WTC11 (cell line): Measurements from ENCODE around the gene APOD. TPM values are rescaled to one million over a fixed set of nuclear protein-coding genes. Genes with fewer than 3 reads are reported as not detected.

Source experiments
- ATAC-seq: fragments of 200-7000 bp; cut with Tn5 transposase; 2 replicates; pipeline ENCODE4 v1.10.0; 2021; ENCODE audit warnings: mild to moderate bottlenecking, moderate library complexity
- CTCF ChIA-PET: fragments of 300-600 bp; sonication (Branson Sonifier 250); formaldehyde crosslinking; loops from one replicate; lab custom pipeline; 2021; ENCODE audit warnings: antibody characterized with exemption; lab: Charles Lee
- POLR2A ChIA-PET: fragments of 350-600 bp; sonication (Branson Sonifier 250); formaldehyde crosslinking; loops from one replicate; lab custom pipeline; 2021; ENCODE audit warnings: antibody characterized with exemption; lab: Charles Lee
- DNase-seq: peaks from one replicate; pipeline ENCODE4 v3.0.0; 2021; ENCODE audit warnings: low spot score
- H3K27ac Mint-ChIP-seq: 2 replicates; pipeline ENCODE4 v1.8.0; 2021; ENCODE audit warnings: mixed read lengths
- H3K27me3 Mint-ChIP-seq: 2 replicates; pipeline ENCODE4 v1.8.0; 2021; ENCODE audit warnings: low read depth, mild to moderate bottlenecking, moderate library complexity, mixed read lengths
- H3K36me3 Mint-ChIP-seq: 2 replicates; pipeline ENCODE4 v1.8.0; 2021; ENCODE audit warnings: mixed read lengths
- H3K4me1 Mint-ChIP-seq: 2 replicates; pipeline ENCODE4 v1.8.0; 2022; ENCODE audit warnings: mixed read lengths
- H3K4me3 Mint-ChIP-seq: 2 replicates; pipeline ENCODE4 v1.8.0; 2021; ENCODE audit warnings: mild to moderate bottlenecking, moderate library complexity, mixed read lengths
- H3K9me3 Mint-ChIP-seq: 2 replicates; pipeline ENCODE4 v1.8.0; 2021; ENCODE audit warnings: mixed read lengths
- AR ChIP-seq: fragments of 250-450 bp; sonication (Bioruptor Pico); IDR thresholded peaks from 2 replicates; pipeline ENCODE4 v1.9.0; 2021; ENCODE audit warnings: mild to moderate bottlenecking
- CBFB ChIP-seq: sonication (generic); formaldehyde crosslinking; IDR thresholded peaks from 2 replicates; pipeline ENCODE4 v1.8.1; 2022; ENCODE audit warnings: mild to moderate bottlenecking, low read depth, missing genetic modification reagents
- CREM ChIP-seq: sonication (generic); formaldehyde crosslinking; IDR thresholded peaks from 2 replicates; pipeline ENCODE4 v1.8.1; 2022; ENCODE audit warnings: mild to moderate bottlenecking, missing genetic modification reagents, moderate library complexity
- ETV6 ChIP-seq: sonication (generic); formaldehyde crosslinking; IDR thresholded peaks from 2 replicates; pipeline ENCODE4 v1.8.1; 2022; ENCODE audit warnings: mild to moderate bottlenecking, missing genetic modification reagents
- JAZF1 ChIP-seq: fragments of 250-450 bp; sonication (Bioruptor Pico); IDR thresholded peaks from 2 replicates; pipeline ENCODE4 v1.9.0; 2021; ENCODE audit warnings: moderate library complexity, mild to moderate bottlenecking, inconsistent platforms
- MAX ChIP-seq: sonication (generic); formaldehyde crosslinking; IDR thresholded peaks from 2 replicates; pipeline ENCODE4 v1.8.0; 2022; ENCODE audit warnings: mild to moderate bottlenecking, missing genetic modification reagents
- NR2C2 ChIP-seq: sonication (generic); formaldehyde crosslinking; IDR thresholded peaks from 2 replicates; pipeline ENCODE4 v1.8.0; 2022; ENCODE audit warnings: mild to moderate bottlenecking, missing genetic modification reagents
- NR3C1 ChIP-seq: sonication (generic); formaldehyde crosslinking; conservative IDR thresholded peaks from 2 replicates; pipeline ENCODE4 v1.8.1; 2023; ENCODE audit warnings: low read depth, mild to moderate bottlenecking, missing genetic modification reagents
- PRDM15 ChIP-seq: sonication (generic); formaldehyde crosslinking; IDR thresholded peaks from 2 replicates; pipeline ENCODE4 v1.8.0; 2022; ENCODE audit warnings: missing genetic modification reagents
- STAT6 ChIP-seq: sonication (generic); formaldehyde crosslinking; conservative IDR thresholded peaks from 2 replicates; pipeline ENCODE4 v1.8.1; 2023; ENCODE audit warnings: mild to moderate bottlenecking, low read depth, missing genetic modification reagents, moderate library complexity
- ZBTB43 ChIP-seq: sonication (generic); formaldehyde crosslinking; IDR thresholded peaks from 2 replicates; pipeline ENCODE4 v1.8.1; 2023; ENCODE audit warnings: mild to moderate bottlenecking, missing genetic modification reagents
- ZNF423 ChIP-seq: fragments of 250-450 bp; sonication (Bioruptor Pico); IDR thresholded peaks from 2 replicates; pipeline ENCODE4 v2.1.2; 2022; ENCODE audit warnings: mild to moderate bottlenecking, moderate library complexity
- total RNA-seq: library from RNA; stranded (reverse); gene quantifications from 3 replicates; pipeline ENCODE4 v1.2.3, GENCODE V29; 2021

The APOD gene
- total RNA-seq, 1 experiment from 2014 or later, result not detected

- no peak for DNase-seq
- Mint-ChIP-seq H3K9me3 (peaks cover 4% of the 10 kb centered on the region; the same call in 1 of the 2 replicates), H3K36me3 (no peaks in the 10 kb centered on the region), H3K27me3 (peaks cover 5% of the 10 kb centered on the region)
- POLR2A ChIA-PET, result no interaction called here
- CTCF ChIA-PET, result interaction anchor here (0.7 to 1.4 kb wide), 3 partner anchors 11 to 300 kb away, joined by 3 to 4 read pairs (median 4); partner anchors contain the start of gene XXYLT1
- no peak for TF ChIP-seq STAT6 (CRISPR knock-in tag)
- no peak for TF ChIP-seq CBFB (CRISPR knock-in tag)
- no peak for TF ChIP-seq AR
- no peak for TF ChIP-seq NR2C2 (CRISPR knock-in tag)
- no peak for TF ChIP-seq NR3C1
- TF ChIP-seq, all 79 proteins: peak for 0
- Mint-ChIP-seq H3K4me3 (no peak overlapping the region), H3K27ac (no peak overlapping the region), H3K4me1 (peaks cover 9% of the 10 kb centered on the region)
- ATAC-seq, result no peak
Measured at GRCh38 chr3:195570912-195571311, 12.8 kb downstream of the APOD start.

- H3K4me3 Mint-ChIP-seq, result no peak overlapping the region
- no peak overlapping the region for H3K27ac Mint-ChIP-seq
- DNase-seq, result no peak
- H3K27me3 Mint-ChIP-seq, result peaks cover 5% of the 10 kb centered on the region
- no peak for ATAC-seq
- H3K9me3 Mint-ChIP-seq, result peaks cover 4% of the 10 kb centered on the region; the same call in 1 of the 2 replicates
- ChIA-PET POLR2A (no interaction called here), CTCF (interaction anchor here (1.2 to 1.4 kb wide), 2 partner anchors 10 to 13 kb away, joined by 4 read pairs; no protein-coding TSS in a partner anchor)
- TF ChIP-seq ZNF423 (CRISPR knock-in tag) (no peak), PRDM15 (no peak), ETV6 (CRISPR knock-in tag) (no peak), MAX (CRISPR knock-in tag) (no peak)
- no peaks in the 10 kb centered on the region for H3K36me3 Mint-ChIP-seq
- peaks cover 9% of the 10 kb centered on the region for H3K4me1 Mint-ChIP-seq
Measured at GRCh38 chr3:195570344-195570743, 13.4 kb downstream of the APOD start.

- H3K27me3 Mint-ChIP-seq, result peaks cover 5% of the 10 kb centered on the region
- ATAC-seq (no peak), DNase-seq (no peak)
- ChIA-PET CTCF (no interaction called here), POLR2A (no interaction called here)
- H3K4me3 Mint-ChIP-seq, result no peak overlapping the region
- peaks cover 1% of the 10 kb centered on the region for H3K4me1 Mint-ChIP-seq
- no peak overlapping the region for H3K27ac Mint-ChIP-seq
- no peaks in the 10 kb centered on the region for H3K9me3 Mint-ChIP-seq
- no peak for TF ChIP-seq ETV6 (CRISPR knock-in tag)
- TF ChIP-seq CREM (CRISPR knock-in tag), result no peak
- no peak for TF ChIP-seq ZBTB43 (CRISPR knock-in tag)
- no peak for TF ChIP-seq JAZF1
- no peaks in the 10 kb centered on the region for H3K36me3 Mint-ChIP-seq
Measured at GRCh38 chr3:195568630-195569029, 15.1 kb downstream of the APOD start.
